Osteocyte (in vitro differentiated cells): ENCODE results near the gene FIGLA. TPM values are rescaled to one million over a fixed set of nuclear protein-coding genes. Genes with fewer than 3 reads are reported as not detected.
"Not testable (repeated sequence)": the region's sequence is repeated elsewhere in the genome, so short reads cannot be mapped to it uniquely, and the experiment has no call there.

Experiments used
- DNase-seq: peaks from one replicate; pipeline ENCODE4 v3.0.0; 2021; ENCODE audit warnings: mixed read lengths; ENCODE audit not compliant: unreplicated experiment; ENCODE audit errors: extremely low spot score
- H3K27ac Mint-ChIP-seq: one replicate; pipeline ENCODE4 v1.8.0; 2021; ENCODE audit warnings: mild to moderate bottlenecking, mixed read lengths; ENCODE audit not compliant: unreplicated experiment
- H3K27me3 Mint-ChIP-seq: one replicate; pipeline ENCODE4 v1.8.0; 2021; ENCODE audit warnings: mixed read lengths; ENCODE audit not compliant: unreplicated experiment
- H3K36me3 Mint-ChIP-seq: one replicate; pipeline ENCODE4 v1.8.0; 2021; ENCODE audit warnings: mixed read lengths; ENCODE audit not compliant: unreplicated experiment
- H3K4me1 Mint-ChIP-seq: one replicate; pipeline ENCODE4 v1.8.0; 2021; ENCODE audit warnings: mixed read lengths; ENCODE audit not compliant: unreplicated experiment
- H3K4me3 Mint-ChIP-seq: one replicate; pipeline ENCODE4 v1.8.0; 2021; ENCODE audit warnings: mild to moderate bottlenecking, moderate library complexity, mixed read lengths; ENCODE audit not compliant: unreplicated experiment
- H3K9me3 Mint-ChIP-seq: one replicate; pipeline ENCODE4 v1.8.0; 2021; ENCODE audit warnings: mixed read lengths; ENCODE audit not compliant: unreplicated experiment
- CTCF ChIP-seq: fragments of 200-600 bp; sonication (generic); IDR thresholded peaks from 2 replicates; pipeline ENCODE4 v1.5.0; 2021; ENCODE audit warnings: antibody characterized with exemption, mild to moderate bottlenecking, moderate library complexity
- total RNA-seq: library from RNA; stranded (reverse); gene quantifications from 2 replicates; pipeline ENCODE4 v1.2.1, GENCODE V29; 2021

Gene FIGLA
- total RNA-seq, 1 donor from 2014 or later = not detected

DNA sequence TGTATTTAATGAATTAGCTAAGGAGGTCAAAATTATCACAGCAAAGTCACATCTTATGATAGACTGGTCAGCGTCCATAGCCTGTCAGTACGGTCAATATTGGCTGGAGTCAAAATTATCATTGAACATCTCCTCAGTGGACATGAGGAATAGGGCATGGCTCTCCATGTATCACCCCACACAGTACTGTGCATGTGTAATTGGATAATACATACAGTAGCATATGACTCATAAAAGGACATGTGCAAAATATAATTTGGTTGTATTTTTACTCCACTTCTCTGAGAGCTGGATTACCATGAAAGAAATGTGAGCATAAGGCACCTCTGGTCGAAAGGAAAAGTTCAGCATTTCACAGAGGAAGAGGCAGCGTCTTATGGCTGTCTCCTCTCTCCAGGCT lies 47.4 kb downstream of the FIGLA start:
- no peaks in the 10 kb centered on the region for H3K36me3 Mint-ChIP-seq
- H3K27ac Mint-ChIP-seq = no peak overlapping the region
- H3K27me3 Mint-ChIP-seq = peaks cover 14% of the 10 kb centered on the region

DNA sequence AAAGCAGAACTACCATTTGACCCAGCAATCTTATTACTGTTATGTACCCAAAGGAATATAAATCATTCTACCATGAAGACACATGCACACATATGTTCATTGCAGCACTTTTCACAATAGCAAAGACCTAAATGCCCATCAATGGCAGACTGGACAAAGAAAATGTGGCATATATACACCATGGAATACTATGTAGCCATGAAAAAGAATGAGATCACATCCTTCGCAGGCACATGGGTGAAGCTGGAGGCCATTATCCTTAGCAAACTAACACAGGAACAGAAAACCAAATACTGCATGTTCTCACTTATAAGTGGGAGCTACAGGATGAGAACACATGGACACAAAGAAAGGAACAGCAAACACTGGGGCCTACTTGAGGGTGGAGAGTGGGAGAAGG lies 51.0 kb downstream of the FIGLA start:
- H3K9me3 Mint-ChIP-seq, H3K4me3 Mint-ChIP-seq, H3K27ac Mint-ChIP-seq, H3K4me1 Mint-ChIP-seq, H3K36me3 Mint-ChIP-seq, DNase-seq: not testable (repeated sequence)
- peaks cover 14% of the 10 kb centered on the region for H3K27me3 Mint-ChIP-seq

More for the DNA sequence above, 47.4 kb downstream of the FIGLA start:
- no peaks in the 10 kb centered on the region for H3K9me3 Mint-ChIP-seq
- no peak for DNase-seq
- no peaks in the 10 kb centered on the region for H3K4me1 Mint-ChIP-seq
- no peak for TF ChIP-seq CTCF
- no peak overlapping the region for H3K4me3 Mint-ChIP-seq

DNA sequence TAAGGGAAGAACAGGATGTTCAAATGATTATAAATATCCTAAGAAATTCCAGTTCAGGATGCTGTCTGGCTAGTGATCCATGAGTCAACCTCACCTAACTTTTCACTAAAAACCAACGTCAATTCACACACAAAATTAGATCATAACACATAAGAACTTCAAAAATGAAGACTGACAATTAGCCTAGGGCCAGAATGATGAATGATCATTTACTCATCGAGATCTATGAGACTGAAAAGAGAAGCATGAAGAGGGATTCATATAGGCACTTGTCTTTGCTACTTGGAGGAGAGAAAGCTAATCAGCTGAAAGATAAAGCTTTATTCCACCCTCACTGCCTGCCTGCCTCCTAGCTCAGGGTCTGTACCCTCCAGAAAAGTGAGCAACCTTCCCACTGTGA lies 52.3 kb downstream of the FIGLA start:
- H3K36me3 Mint-ChIP-seq = no peaks in the 10 kb centered on the region
- peaks cover 14% of the 10 kb centered on the region for H3K27me3 Mint-ChIP-seq
- no peak for DNase-seq
- TF ChIP-seq CTCF = no peak
- H3K27ac Mint-ChIP-seq = no peak overlapping the region
- no peaks in the 10 kb centered on the region for H3K4me1 Mint-ChIP-seq
- no peak overlapping the region for H3K4me3 Mint-ChIP-seq
- no peaks in the 10 kb centered on the region for H3K9me3 Mint-ChIP-seq

DNA sequence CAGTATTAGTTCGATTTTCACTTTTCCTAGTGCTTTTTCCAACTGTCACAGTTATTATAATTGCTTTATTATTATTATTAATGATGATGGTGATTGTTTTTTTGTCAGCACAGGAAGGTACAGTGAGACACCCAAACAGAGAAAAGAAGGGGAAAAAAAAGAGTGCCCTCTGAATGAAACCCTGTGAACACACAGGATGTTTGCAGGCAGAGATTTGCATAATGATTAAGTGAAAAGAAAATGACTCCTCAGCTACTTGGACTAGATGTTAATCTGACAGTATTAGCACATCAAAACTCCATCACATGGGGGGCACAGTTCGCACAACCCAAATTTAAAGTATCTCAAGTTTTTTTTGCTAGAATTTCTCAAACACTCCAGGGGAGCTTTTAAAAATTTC lies 55.4 kb downstream of the FIGLA start:
- no peak for TF ChIP-seq CTCF
- H3K4me3 Mint-ChIP-seq = no peak overlapping the region

DNA sequence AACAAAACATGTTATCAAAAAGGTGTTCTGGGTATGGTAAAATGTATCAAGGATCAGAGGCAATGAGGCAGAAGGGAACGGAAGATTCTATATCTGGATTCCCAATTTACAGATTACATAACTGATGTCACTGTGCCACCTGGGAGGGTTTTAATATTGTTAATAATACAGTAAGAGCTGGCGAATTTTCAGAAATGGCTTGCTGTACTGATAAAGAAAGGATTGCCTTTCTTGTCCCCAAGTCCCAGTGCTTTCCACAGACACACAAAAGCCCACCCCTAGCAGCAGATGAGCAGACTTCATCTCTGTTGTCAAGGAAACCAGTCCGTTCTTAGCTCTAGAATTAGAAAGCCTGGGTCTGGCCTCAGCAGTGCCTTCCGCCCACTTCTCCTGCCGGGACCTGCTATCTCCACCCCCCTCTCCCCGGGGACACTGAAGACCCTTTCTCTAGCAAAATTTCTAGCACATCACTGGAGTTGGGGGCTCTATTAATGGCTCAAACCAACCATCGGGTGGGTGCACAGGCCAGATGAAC lies 56.7 kb downstream of the FIGLA start:
- H3K9me3 Mint-ChIP-seq = no peaks in the 10 kb centered on the region
- H3K4me3 Mint-ChIP-seq = no peak overlapping the region
- H3K4me1 Mint-ChIP-seq = no peaks in the 10 kb centered on the region
- DNase-seq = no peak
- no peak overlapping the region for H3K27ac Mint-ChIP-seq
- no peak for TF ChIP-seq CTCF
- peaks cover 13% of the 10 kb centered on the region for H3K27me3 Mint-ChIP-seq
- no peaks in the 10 kb centered on the region for H3K36me3 Mint-ChIP-seq

More for the DNA sequence above, 55.4 kb downstream of the FIGLA start:
- Mint-ChIP-seq H3K36me3 (no peaks in the 10 kb centered on the region), H3K27me3 (peaks cover 13% of the 10 kb centered on the region), H3K9me3 (no peaks in the 10 kb centered on the region), H3K27ac (no peak overlapping the region), H3K4me1 (no peaks in the 10 kb centered on the region)
- no peak for DNase-seq
